ENCODE data around the gene CADM3. TPM values are rescaled to one million over a fixed set of nuclear protein-coding genes. Genes with fewer than 3 reads are reported as not detected.

Gene CADM3
- total and polyA plus RNA-seq, 2 of the 8 experiments (the other 6 are each of a cell fraction or from before 2014, with no cell fraction given): 8.3 to 8.5 TPM

DNA sequence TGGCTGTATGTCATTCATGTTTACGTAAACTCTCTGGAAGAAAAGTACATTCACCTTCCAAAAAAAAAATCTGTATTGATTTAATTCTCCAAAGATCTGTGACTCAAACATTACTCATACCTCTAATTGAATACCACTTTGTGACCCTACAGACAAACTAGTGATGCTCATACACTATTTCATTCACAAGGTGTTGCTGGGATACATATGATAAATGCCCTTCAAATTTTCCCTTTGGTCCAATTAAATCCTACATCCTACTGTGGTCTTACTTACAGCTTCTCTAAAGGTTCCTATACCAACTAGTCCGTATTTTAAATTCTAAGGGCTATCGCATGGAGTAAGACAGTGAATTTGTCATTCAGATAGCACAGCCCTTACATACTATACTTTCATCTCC, 26.8 kb upstream of the CADM3 start:
- H3K4ac ChIP-seq (replicated peaks; ENCODE audit: insufficient read length, low read depth, low read length): no peak overlapping the region
- H3K4me1 ChIP-seq (replicated peaks in 1 of 4; ENCODE audit: control insufficient read depth in 3 of 4, insufficient read depth in 4 of 4, low read length in 3 of 4): peaks cover 6 to 12% (median 7%) of the 10 kb centered on the region in 4 experiments
- no peak overlapping the region for H3K27ac ChIP-seq (ENCODE audit: low read depth, low read length)
- CTCF ChIA-PET (ENCODE audit: partially characterized antibody): interaction anchor here (1.3 to 30.1 kb wide), 2 partner anchors 10 to 62 kb away, joined by 3 to 660 read pairs; partner anchors contain the start of gene ACKR1
- no peak overlapping the region for H3K9ac ChIP-seq (replicated peaks in 1 of 4; ENCODE audit: extremely low read depth in 1 of 4, low read depth in 3 of 4, low read length in 3 of 4)
- H4K20me1 ChIP-seq (replicated peaks in 1 of 2; ENCODE audit: control insufficient read depth in 1 of 2, insufficient read depth in 2 of 2, low read length in 2 of 2): no peaks in the 10 kb centered on the region
- FAIRE-seq: no peak
- H2BK20ac ChIP-seq (ENCODE audit: low read length): no peak overlapping the region
- H3K56ac ChIP-seq (replicated peaks; ENCODE audit: insufficient read length, low read depth, low read length): no peak overlapping the region
- H3K79me2 ChIP-seq (ENCODE audit: control insufficient read depth in 1 of 2, insufficient read depth in 2 of 2, low read length in 2 of 2): no peaks in the 10 kb centered on the region
- H4K91ac ChIP-seq (replicated peaks; ENCODE audit: insufficient read length, low read length): no peak overlapping the region
- POLR2A ChIA-PET (ENCODE audit: partially characterized antibody): no interaction called here
- H3K27me3 ChIP-seq (replicated peaks in 1 of 4; ENCODE audit: control insufficient read depth in 3 of 4, extremely low read depth in 1 of 4, insufficient read depth in 3 of 4, low read length in 3 of 4): no peaks in the 10 kb centered on the region
- no peaks in the 10 kb centered on the region for H3K36me3 ChIP-seq (ENCODE audit: control insufficient read depth in 2 of 4, insufficient read depth in 4 of 4, low read length in 3 of 4)
- no peak overlapping the region for H3K4me2 ChIP-seq (ENCODE audit: insufficient read depth in 1 of 2, low read depth in 2 of 2, low read length in 2 of 2)
- TF ChIP-seq CREB1 (IDR thresholded peaks at IDR 0.05) (no peak), JUN (IDR thresholded peaks at IDR 0.05; ENCODE audit: low read depth, low read length) (no peak), PHF8 (conservative IDR thresholded peaks at IDR 0.05; ENCODE audit: low read depth, low read length) (no peak), CHD2 (IDR thresholded peaks at IDR 0.05; ENCODE audit: low read length) (no peak), RBBP5 (IDR thresholded peaks at IDR 0.05; ENCODE audit: borderline replicate concordance, low read depth, low read length) (no peak), SAP30 (IDR thresholded peaks at IDR 0.05; ENCODE audit: insufficient read depth, insufficient replicate concordance, low read length) (no peak), GABPA (IDR thresholded peaks at IDR 0.05; ENCODE audit: borderline replicate concordance, insufficient read depth, low read length) (no peak), EP300 (IDR thresholded peaks at IDR 0.05; ENCODE audit: borderline replicate concordance in 1 of 2, low read depth in 2 of 2, low read length in 2 of 2) (no peak), BCL11A (IDR thresholded peaks at IDR 0.05; ENCODE audit: low read depth in 2 of 2, low read length in 2 of 2) (no peak)
- H3K9me3 ChIP-seq (ENCODE audit: insufficient read depth in 2 of 2, low read depth in 1 of 2, low read length in 1 of 2): no peaks in the 10 kb centered on the region
- H3K4me3 ChIP-seq (ENCODE audit: extremely low read depth in 1 of 4, insufficient read depth in 2 of 4, low read depth in 3 of 4, low read length in 4 of 4): no peak overlapping the region
- no peak overlapping the region for H2AFZ ChIP-seq (ENCODE audit: low read length)
- H3K23me2 ChIP-seq (ENCODE audit: low read depth, low read length): no peaks in the 10 kb centered on the region
- H3K79me1 ChIP-seq (ENCODE audit: low read depth, low read length): no peaks in the 10 kb centered on the region
- H2BK15ac ChIP-seq (ENCODE audit: low read length): no peak overlapping the region
- H2BK120ac ChIP-seq (replicated peaks; ENCODE audit: low read depth, low read length): no peak overlapping the region
- no peak overlapping the region for H3K18ac ChIP-seq (ENCODE audit: extremely low read depth, low read length)
- no peak overlapping the region for H4K8ac ChIP-seq (ENCODE audit: extremely low read depth, insufficient read depth, low read length)
- no peak for DNase-seq (ENCODE audit: low read depth in 1 of 2, low spot score in 2 of 2)
- no peak overlapping the region for H4K5ac ChIP-seq (ENCODE audit: insufficient read length, low read depth, low read length)
- H3K23ac ChIP-seq (ENCODE audit: insufficient read length): no peak overlapping the region
- no peak overlapping the region for H2BK5ac ChIP-seq (ENCODE audit: low read depth, low read length)
- WGBS, 2 experiments (ENCODE audit: extremely low coverage in 1 of 2, insufficient coverage in 1 of 2, insufficient read length in 1 of 2, insufficient replicate concordance in 2 of 2, low coverage in 1 of 2, low lambda C conversion rate in 2 of 2, missing lambda C conversion rate in 1 of 2): 86% methylated on average over 3 of the region's 3 CpGs; no CpG with 5 or more reads in 1 of the 2 experiments
- no peak overlapping the region for H2AK5ac ChIP-seq (ENCODE audit: low read depth, low read length)
- H2BK12ac ChIP-seq (ENCODE audit: low read depth, low read length): no peak overlapping the region
- no peak overlapping the region for H3K14ac ChIP-seq (ENCODE audit: insufficient read length)

Data from H1 (cell line).